Epidermal melanocyte (primary cell): ENCODE measurements around the gene SLC16A3.

Source experiments
- DNase-seq: peaks from one replicate; pipeline ENCODE4 v3.0.0; 2011; ENCODE audit warnings: low spot score; ENCODE audit not compliant: insufficient read length

Gene SLC16A3

GRCh38 chr17:82267575-82268379 lies 38.9 kb downstream of the SLC16A3 start:
- DNase-seq, result peak; percentile 66

DNA sequence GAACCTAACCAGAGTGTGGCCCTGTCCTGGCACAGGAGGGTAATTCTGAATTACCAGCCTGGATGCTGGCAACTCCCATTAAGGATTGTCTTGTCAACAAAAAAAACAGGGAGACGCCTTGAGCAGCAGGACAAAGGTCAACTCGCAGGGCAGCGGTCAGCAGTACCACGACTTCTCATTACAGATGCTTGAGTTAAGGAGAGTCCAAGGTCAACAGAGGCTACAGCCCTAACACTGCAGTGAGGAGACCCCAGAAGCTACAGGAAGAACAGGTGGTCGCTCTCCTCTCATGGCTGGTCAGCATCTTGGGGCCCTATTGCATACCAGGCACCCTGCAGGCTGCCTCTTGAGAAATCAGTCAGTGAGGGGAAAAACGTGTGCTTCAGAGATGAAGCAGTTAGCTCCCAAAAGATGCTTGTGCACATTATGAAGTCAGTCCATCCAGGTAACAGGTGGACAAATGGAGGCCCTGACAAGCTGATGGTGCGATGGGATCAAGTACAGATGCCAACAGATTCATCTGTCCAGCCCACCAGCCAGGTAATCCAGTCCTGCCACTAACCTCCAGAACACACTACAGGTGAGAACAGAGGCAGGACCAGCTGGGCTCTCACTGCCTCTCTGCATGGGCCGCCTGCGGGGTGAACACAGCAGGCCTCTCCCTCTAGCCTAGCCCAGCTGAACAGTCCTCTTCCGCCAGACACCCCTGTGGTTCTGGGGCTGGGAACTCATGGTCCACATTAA lies 40.5 kb downstream of the SLC16A3 start:
- no peak for DNase-seq

DNA sequence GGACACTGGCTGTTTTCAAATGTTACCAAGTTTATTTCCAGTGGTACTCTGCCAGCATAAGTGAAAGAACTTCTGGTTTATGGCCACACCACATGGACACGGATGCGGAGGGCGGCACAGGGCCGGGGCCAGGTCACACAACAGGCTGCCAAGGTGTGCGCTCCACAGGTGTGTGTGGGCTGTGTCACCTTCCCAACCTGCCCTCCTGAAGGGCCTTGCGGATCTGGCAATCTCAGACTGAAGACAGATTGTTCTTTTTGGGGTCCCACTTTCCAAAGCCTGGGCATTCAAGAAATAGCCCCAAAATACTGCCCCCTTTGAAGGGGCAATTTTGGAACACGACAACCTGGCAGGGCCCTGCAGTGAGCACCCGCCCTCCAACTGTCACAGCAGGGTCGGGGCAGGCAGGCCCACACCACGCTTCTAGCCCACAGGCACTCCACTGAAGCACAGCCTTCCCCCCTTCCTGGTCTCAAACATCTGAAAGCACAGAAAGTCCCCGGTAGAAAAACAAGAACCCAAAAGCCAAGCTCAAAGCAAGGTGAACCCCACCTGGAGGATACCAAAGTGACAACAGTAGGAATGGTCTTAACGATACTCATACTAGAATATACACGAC lies 41.1 kb downstream of the SLC16A3 start:
- no peak for DNase-seq

GRCh38 chr17:82270651-82271050 lies 41.8 kb downstream of the SLC16A3 start:
- no peak for DNase-seq

DNA sequence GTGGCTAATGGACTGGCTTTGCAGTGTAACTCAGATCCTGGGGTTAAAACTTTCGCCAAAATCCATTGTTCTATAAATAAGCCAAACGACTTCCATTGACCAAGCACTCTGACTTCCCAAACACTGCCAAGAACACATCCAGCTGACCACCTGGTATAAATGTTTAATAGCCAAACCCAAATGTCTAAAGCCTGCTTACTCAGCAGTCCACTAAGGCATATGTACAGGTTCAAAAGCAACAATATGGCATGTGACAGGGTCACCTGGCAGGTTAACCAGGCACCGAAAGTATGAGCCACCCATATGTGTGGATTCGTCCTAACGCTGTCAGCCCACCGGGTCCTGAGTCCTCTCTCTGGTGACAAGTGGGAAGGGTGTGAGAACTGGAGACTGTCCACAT lies 42.6 kb downstream of the SLC16A3 start:
- no peak for DNase-seq

GRCh38 chr17:82272495-82273326 lies 43.9 kb downstream of the SLC16A3 start:
- DNase-seq, result no peak

- DNase-seq, result peak; percentile 95
Measured at GRCh38 chr17:82273327-82274133, 44.7 kb downstream of the SLC16A3 start, which contains the start of gene CSNK1D. Gene CSNK1D (minus strand): TSS chr17:82273700. CDS start chr17:82273381, 319 bp downstream.

GRCh38 chr17:82274134-82275020 lies 45.5 kb downstream of the SLC16A3 start:
- DNase-seq, result no peak

DNA sequence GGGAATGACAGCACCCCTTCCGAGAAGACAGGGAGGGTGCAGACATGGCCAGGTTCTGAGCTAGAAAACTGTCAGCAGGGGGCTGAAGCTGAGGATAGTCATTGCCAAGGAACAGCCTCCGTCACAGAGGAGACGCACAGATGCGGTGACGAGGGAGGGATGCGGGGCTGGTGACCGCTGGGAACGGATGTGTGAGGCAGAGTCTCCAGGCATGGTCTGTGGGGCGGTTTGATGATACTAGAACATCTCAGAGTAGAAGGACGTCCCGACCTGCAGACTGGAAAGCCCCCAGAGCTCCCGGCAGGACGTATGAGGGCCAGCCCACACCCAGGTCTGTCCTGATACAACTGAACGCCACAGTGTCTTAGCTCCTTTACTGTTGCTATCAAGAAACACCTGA lies 46.5 kb downstream of the SLC16A3 start:
- DNase-seq, result no peak

DNA sequence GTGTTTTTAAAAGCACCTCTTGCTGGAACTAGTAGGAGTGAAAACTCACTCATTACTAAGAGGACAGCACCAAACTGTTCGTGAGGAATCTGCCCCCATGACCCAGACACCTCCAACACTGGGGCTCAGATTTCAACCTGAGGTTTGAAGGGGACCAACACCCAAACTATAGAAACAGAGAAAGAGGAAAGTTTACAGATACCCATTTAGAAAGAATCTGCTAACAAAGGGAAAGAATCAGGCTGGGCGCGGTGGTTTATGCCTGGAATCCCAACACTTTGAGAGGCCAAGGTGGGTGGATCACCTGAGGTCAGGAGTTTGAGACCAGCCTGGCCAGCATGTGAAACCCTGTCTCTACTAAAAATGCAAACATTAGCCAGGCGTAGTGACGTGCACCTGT lies 48.1 kb downstream of the SLC16A3 start:
- no peak for DNase-seq

GRCh38 chr17:82277851-82278250 lies 49.0 kb downstream of the SLC16A3 start:
- no peak for DNase-seq

DNA sequence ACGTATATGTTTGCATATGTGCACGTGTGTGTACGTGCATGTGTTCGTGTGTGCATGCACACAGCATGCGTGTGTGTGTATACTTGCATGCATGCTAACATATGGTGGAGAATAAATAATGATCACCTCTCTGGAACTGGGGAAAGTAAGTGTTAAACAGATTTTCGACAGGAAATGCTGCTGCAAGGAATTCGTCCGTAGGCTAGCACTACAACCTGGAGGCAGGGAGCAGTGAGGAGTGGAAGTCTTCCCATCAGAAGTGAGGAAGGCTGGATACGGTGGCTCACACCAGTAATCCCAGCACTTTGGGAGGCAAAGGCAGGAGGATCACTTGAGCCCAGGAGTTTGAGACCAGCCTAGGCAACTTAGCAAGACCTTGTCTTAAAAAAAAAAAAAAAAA lies 49.5 kb downstream of the SLC16A3 start:
- no peak for DNase-seq

DNA sequence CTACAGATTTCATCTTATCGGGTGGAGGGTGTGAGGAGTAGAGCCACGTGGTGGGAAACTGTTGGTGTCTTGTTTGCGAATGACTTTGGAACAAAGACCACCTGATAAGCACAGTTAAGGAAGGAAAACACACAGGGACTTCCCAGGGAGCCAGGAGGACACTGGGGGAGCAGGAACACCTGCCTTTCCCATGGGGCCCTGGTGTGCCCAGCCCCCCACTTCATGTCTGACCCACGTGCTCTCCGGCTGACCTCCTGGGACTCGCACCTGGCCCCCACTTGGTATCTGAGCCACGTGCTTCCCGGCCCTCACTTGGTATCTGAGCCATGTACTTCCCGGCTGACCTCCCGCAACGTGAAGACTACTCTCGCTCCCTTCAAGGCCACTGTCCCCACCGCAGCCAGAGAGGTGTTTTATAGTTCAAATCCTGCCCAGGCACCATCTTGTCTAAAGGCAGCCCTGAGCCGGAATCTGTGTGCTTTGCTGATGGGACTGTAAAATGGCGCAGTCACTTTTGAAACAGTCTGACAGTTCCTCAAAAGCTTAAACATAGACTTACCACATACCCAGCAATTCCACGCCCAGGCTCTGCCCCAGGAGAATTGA lies 50.0 kb downstream of the SLC16A3 start:
- DNase-seq, result no peak

DNA sequence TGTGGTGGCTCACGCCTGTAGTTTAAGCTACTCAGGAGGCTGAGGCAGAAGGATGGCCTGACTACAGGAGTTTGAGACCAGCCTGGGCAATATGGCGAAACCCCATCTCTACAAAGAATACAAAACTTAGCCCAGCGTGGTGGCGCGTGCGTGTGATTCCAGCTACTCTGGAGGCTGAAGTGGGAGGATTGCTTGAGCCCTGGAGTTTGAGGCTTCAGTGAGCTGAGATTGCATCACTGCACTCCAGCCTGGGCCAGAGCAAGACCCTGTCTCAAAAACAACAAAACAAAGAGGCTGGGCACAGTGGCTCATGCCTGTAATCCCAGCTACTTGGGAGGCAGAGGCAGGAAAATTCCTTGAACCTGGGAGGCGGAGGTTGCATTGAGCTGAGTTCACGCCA lies 51.7 kb downstream of the SLC16A3 start:
- no peak for DNase-seq

GRCh38 chr17:82281076-82281475 lies 52.2 kb downstream of the SLC16A3 start:
- no peak for DNase-seq

DNA sequence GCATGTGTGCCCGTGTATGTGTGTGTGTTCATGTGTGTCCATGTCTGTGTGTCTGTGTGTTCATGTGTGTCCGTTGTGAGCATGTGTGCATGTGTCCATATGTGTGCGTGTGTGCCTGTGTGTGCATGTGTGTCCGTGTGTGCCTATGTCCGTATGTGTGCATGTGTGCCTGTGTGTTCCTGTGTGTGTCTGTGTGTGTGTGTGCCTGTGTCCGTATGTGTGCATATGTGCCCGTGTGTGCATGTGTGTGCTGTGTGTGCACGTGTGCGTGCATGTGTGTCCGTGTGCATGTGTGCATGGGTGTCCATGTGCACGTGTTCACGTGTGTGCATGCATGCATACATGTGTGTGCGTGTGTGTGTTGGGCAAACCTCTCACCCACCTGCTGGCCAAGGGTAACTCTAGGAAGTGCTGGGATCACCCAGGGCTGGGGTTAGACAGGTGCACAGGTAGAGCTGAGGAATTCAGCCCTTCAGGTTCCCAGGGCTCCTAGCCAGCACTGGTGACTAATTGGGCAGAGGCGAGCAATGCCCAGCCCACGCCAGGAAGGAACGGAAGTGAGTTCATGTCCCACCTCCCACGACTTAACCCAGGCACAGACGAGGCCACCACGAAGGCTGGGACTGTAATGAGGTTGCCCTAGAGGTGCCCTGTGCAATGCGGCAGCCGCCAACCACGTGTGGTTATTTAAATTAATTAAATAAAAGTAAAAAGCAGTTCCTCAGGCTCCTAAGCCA lies 52.8 kb downstream of the SLC16A3 start:
- no peak for DNase-seq

DNA sequence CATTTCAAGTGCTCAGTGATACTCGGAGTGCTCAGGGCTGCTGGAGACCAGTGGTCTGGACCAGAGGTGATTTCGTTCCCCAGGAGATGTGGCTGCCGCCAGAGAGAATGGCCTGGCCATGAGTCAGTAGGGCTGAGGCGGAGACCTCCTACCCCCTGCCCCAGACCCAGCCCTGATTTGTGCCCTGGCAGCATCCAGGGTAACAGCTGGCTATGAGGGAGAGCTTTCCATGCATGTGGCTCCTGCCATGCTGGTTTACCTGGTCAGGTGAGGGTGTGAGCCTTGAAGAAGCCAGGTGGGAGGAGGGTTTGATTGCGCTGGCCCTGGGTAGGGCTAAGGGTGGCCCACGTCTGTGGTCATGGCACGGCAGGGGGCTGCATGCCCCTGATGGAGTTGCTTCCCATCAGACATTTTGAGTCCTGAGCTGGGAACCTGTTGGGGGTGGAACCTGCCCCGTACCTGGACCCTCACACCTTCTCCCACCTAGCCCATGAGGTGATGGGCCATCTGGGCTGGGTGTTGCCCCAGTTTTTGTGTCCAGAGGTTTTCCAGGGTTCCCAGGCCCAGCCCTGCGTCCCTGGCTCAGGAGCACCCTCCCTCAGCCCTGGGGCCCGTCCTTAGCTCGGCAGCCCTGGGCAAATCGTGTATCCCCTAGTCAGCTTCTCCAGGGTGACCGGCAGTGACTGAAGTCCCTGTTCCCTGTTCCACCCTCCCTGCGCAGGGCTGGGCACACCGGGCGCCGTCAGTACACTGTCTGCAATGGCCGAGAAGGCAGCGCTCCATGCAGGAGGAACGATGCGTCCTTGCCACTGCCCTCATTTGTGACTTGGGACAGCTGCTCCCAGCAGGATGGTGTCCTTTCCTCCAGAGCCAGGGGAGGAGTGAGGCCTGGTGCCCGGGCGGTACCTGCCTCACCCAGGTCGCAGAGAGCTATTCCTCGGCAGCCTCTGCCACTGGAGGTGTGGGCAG lies 53.7 kb downstream of the SLC16A3 start:
- no peak for DNase-seq
